ENCODE measurements around the gene ERP27. TPM values are rescaled to one million over a fixed set of nuclear protein-coding genes. Genes with fewer than 3 reads are reported as not detected.

ERP27 gene
- total RNA-seq, 1 donor from 2014 or later = 5.4 TPM

- ATAC-seq (ENCODE audit: low read depth) (no peak), DNase-seq (no peak)
- ChIA-PET POLR2A (no interaction called here), CTCF (no interaction called here)
- Mint-ChIP-seq H3K4me1 (peaks cover 12% of the 10 kb centered on the region), H3K9me3 (no peaks in the 10 kb centered on the region), H3K4me3 (no peak overlapping the region), H3K27ac (no peak overlapping the region), H3K27me3 (peaks cover 21% of the 10 kb centered on the region), H3K36me3 (ENCODE audit: low read depth) (no peaks in the 10 kb centered on the region)
- intact Hi-C loops (cut with micrococcal nuclease) = no loop called here
- TF ChIP-seq CTCF (IDR thresholded peaks at IDR 0.05) = no peak
Measured at GRCh38 chr12:14890701-14891100, 47.6 kb downstream of the ERP27 start.

- H3K27me3 Mint-ChIP-seq = peaks cover 25% of the 10 kb centered on the region
- H3K4me3 Mint-ChIP-seq = no peak overlapping the region
- ATAC-seq (ENCODE audit: low read depth) (no peak), DNase-seq (no peak)
- ChIA-PET CTCF (no interaction called here), POLR2A (no interaction called here)
- no peaks in the 10 kb centered on the region for H3K36me3 Mint-ChIP-seq (ENCODE audit: low read depth)
- H3K9me3 Mint-ChIP-seq = no peaks in the 10 kb centered on the region
- no peak for TF ChIP-seq CTCF (IDR thresholded peaks at IDR 0.05)
- peaks cover 40% of the 10 kb centered on the region for H3K4me1 Mint-ChIP-seq
- no peak overlapping the region for H3K27ac Mint-ChIP-seq
- intact Hi-C loops (cut with micrococcal nuclease) = no loop called here
Measured at GRCh38 chr12:14886271-14886670, 52.1 kb downstream of the ERP27 start.

GRCh38 chr12:14885718-14886221, 52.6 kb downstream of the ERP27 start, which contains the start of gene MGP:
Gene MGP (minus strand): TSS chr12:14885854. CDS start chr12:14885791, 63 bp downstream.
- Mint-ChIP-seq H3K27ac (peak within 1 kb of the TSS; percentile 76), H3K27me3 (peaks cover 25% of the 10 kb centered on the region), H3K36me3 (ENCODE audit: low read depth) (no peaks in the 10 kb centered on the region), H3K9me3 (no peaks in the 10 kb centered on the region), H3K4me1 (peaks cover 43% of the 10 kb centered on the region), H3K4me3 (peak within 1 kb of the TSS; percentile 66)
- intact Hi-C loops (cut with micrococcal nuclease) = loop anchor here (2.0 kb wide), 4 partner anchors 27 to 115 kb away; a partner anchor contains a TSS
- DNase-seq (no peak), ATAC-seq (ENCODE audit: low read depth) (no peak)
- ChIA-PET CTCF (no interaction called here), POLR2A (no interaction called here)
- TF ChIP-seq CTCF (IDR thresholded peaks at IDR 0.05) = no peak

GRCh38 chr12:14884458-14884878, 53.9 kb downstream of the ERP27 start:
- H3K4me3 Mint-ChIP-seq = peak overlapping the region; percentile 66
- intact Hi-C loops (cut with micrococcal nuclease) = loop anchor here (1.0 to 5.0 kb wide), 6 partner anchors 26 to 114 kb away; partner anchors contain the start of gene ARHGDIB
- H3K9me3 Mint-ChIP-seq = no peaks in the 10 kb centered on the region
- ChIA-PET CTCF (interaction anchor here (1.0 to 1.4 kb wide), 2 partner anchors 27 to 39 kb away, joined by 3 to 4 read pairs; no protein-coding TSS in a partner anchor), POLR2A (interaction anchor here (0.8 to 1.6 kb wide), 5 partner anchors 10 to 114 kb away, joined by 3 to 7 read pairs (median 5); partner anchors contain the start of gene ARHGDIB)
- H3K4me1 Mint-ChIP-seq = peaks cover 55% of the 10 kb centered on the region
- DNase-seq = peak; percentile 57
- no peak for TF ChIP-seq CTCF (IDR thresholded peaks at IDR 0.05)
- ATAC-seq (ENCODE audit: low read depth) = peak; percentile 96
- no peaks in the 10 kb centered on the region for H3K36me3 Mint-ChIP-seq (ENCODE audit: low read depth)
- peak overlapping the region; percentile 76 for H3K27ac Mint-ChIP-seq
- H3K27me3 Mint-ChIP-seq = peaks cover 25% of the 10 kb centered on the region

GRCh38 chr12:14883686-14884085, 54.7 kb downstream of the ERP27 start:
- Mint-ChIP-seq H3K4me3 (no peak overlapping the region), H3K4me1 (peaks cover 55% of the 10 kb centered on the region), H3K9me3 (no peaks in the 10 kb centered on the region), H3K27ac (no peak overlapping the region), H3K27me3 (peaks cover 25% of the 10 kb centered on the region), H3K36me3 (ENCODE audit: low read depth) (no peaks in the 10 kb centered on the region)
- ATAC-seq (ENCODE audit: low read depth) (no peak), DNase-seq (no peak)
- ChIA-PET CTCF (interaction anchor here (1.0 to 1.4 kb wide), 2 partner anchors 26 to 38 kb away, joined by 3 to 4 read pairs; no protein-coding TSS in a partner anchor), POLR2A (interaction anchor here (0.6 to 1.6 kb wide), 5 partner anchors 10 to 726 kb away, joined by 3 to 7 read pairs (median 5); a partner anchor contains a TSS)
- intact Hi-C loops (cut with micrococcal nuclease) = loop anchor here (1.0 to 5.0 kb wide), 6 partner anchors 25 to 113 kb away; partner anchors contain the start of gene ARHGDIB
- no peak for TF ChIP-seq CTCF (IDR thresholded peaks at IDR 0.05)
